ENCODE measurements around the gene ZDHHC14.

Gene ZDHHC14

GRCh38 chr6:157644043-157644810 lies 263.2 kb downstream of the ZDHHC14 start:
- DNase-seq (ENCODE audit: low read depth in 2 of 2) = no peak

DNA sequence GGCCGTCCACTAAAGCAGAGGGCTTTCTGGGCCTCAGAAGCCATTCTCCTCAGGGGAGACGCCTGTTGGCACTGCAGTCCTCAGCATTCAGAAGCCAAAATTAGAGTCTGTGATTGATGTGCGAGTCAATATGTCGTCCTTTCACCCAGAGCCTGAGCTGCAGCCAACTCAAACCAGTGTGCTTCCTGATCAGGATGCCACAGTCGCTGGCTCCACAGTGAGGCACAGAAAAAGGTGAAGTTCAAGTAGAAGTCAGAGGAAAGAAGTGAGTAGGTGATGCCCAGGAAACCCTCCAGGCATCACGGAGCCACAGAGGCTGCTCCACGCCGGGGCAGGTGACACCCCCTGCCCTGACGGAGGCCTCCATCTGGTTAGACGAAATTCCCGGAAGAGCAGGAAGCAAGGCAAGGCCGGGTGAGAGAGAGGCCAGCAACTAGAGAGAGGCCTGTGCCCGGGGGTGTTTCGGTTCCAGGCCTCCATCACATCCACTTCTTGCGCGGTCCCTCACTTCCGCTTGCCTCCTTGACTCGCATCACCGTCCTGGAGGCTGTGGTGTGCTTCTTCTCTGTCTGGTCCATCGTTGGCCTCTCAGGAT lies 264.3 kb downstream of the ZDHHC14 start:
- DNase-seq (ENCODE audit: low read depth in 2 of 2) = no peak

- DNase-seq (ENCODE audit: low read depth in 2 of 2) = no peak
Measured at GRCh38 chr6:157646012-157646411, 265.0 kb downstream of the ZDHHC14 start.

DNA sequence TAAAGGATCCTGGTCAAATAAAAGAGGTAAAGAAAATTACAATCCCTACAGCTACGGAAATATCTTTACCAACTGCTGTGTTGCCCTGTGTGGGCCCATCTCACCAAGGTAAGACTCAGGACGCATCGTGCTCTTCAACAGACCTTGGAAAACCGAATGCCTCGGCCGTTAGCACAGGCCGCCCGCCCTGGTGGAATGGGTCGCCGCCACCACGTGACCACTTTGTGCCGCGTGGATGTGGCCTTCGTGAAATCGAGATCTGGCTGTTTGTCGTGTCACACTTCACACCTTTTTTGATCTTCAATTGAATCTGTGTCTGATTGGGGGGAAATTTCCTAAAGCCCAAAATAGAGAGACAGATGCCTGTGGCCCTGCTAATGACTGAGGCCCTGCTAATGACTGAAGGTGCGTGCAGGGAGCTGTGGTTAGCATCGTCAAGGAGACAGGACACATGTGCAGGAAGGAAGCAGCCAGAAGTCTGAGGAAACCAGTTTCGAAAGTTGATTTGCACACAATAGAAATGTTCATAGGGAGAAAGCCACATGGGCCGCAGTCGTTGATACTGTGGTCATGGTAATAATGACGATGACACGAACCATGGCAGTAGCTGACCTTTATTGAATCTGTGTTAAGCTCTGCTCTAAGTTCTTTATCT lies 266.4 kb downstream of the ZDHHC14 start:
- DNase-seq (ENCODE audit: low read depth in 2 of 2) = no peak

DNA sequence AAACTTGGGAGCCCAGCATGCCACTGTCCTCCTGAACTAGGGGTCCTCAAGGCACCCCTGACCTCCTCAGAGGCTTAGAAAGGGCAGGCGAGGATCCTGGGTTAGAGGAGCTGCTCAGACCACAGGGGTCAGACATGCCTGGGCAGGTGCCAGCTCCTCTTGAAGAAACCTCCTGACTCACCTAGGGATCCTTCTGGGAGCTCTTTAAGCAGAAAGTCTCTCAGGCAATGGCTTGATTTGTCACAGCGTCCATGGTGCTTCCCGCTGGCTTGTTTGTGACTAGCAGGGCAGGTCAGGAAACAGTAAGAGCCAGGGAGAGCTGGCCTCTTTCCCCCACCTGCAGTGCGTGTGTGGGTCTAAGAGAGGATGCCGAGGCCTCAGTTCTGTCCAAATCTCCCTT lies 267.6 kb downstream of the ZDHHC14 start:
- no peak for DNase-seq (ENCODE audit: low read depth in 2 of 2)

DNA sequence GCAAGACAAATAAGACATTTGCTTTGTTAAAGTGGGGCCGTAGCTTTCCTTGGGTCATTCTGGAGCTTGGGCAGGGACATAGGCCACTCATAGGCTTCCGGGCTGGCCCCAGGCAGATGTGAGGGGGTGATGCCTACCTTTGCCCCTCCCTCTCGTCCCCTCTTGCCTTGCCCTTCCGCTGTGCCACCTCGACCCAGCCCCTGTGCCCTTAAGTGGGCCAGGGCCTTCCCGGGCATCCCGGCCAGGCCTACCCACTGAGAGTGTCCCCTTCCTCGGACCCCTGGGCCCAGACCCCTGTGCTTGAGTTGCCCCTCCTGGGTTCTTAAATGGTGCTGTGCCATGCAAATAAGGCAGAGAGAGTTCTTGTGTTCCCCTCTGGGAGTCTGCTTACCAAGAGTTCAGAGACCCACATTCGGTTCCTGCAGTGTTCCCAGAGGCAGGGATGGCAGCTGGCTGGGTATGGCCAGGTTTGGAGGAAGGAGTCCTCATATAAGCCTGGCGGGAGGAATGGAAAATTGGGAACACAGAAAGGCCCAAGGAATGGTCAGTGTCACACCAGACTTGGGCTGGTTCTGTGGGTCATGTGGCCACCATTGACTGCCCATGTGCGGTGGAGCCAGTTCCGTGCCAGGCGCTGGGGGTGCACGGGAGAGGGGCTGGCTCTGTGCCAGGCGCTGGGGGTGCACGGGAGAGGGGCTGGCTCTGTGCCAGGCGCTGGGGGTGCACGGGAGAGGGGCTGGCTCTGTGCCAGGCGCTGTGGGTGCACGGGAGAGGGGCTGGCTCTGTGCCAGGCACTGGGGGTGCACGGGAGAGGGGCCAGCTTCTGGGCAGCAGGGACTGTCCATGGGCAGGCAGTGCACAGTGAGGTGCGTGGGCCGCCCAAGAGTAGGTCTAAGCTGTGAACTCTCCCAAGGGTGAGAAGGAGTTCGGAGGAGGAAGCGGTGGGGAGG lies 268.6 kb downstream of the ZDHHC14 start:
- DNase-seq (ENCODE audit: low read depth in 2 of 2) = no peak

- DNase-seq (ENCODE audit: low read depth in 2 of 2) = no peak
Measured at GRCh38 chr6:157650261-157650640, 269.3 kb downstream of the ZDHHC14 start.

GRCh38 chr6:157650801-157651200 lies 269.8 kb downstream of the ZDHHC14 start:
- DNase-seq (ENCODE audit: low read depth in 2 of 2) = no peak

DNA sequence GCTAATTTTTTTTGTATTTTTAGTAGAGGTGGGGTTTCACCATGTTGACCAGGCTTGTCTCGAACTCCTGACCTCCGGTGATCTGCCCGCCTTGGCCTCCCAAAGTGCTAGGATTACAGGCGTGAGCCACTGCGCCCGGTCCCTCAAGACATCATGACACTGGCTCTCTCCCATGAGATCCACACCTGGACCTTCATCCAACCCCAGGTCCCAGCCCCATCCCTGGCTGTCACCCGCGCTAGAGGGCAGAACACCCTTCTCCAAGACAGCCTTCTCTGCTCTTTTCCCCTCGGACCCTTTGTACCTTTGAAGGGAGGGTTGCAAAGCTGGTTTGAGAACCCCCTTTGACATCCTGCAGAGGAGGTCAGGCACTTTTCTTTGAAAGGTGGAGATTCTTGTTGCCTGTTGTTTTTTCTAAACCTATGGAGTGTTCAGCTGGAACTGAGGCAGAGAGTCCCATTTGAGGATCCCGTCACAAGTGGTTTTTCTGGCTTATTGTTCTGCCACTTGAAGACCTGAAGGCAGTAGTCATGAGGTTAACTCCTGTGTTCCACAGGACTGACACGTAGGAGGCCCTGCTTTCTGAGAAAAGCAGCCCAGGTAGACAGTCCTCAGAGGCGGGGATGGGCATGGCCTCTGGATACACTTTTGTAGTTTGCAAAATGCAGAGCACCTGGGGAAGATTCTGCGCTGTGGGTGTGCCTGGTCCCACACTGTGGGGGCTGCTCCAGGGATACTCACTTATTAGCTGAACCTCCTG lies 270.9 kb downstream of the ZDHHC14 start:
- no peak for DNase-seq (ENCODE audit: low read depth in 2 of 2)

GRCh38 chr6:157652601-157653363 lies 271.8 kb downstream of the ZDHHC14 start:
- DNase-seq (ENCODE audit: low read depth in 2 of 2) = no peak

DNA sequence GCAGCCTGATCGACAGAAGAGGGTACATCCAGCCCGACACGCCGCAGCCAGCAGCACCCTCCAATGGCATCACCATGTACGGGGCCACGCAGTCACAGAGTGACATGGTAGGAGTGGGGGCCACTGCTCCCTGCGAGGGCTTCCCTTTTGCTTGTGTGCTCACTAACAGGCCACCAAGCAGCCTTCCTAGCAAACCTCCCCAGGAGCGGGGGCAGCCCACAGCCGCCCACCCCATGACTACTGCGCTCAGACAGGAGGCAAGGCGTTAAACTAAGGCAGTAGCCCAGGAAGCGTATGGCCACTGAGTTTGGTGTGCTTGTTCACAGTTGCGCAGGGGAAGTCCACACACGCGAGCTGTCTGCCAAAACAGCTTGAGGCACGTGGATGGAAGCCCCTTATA lies 272.5 kb downstream of the ZDHHC14 start:
- DNase-seq (ENCODE audit: low read depth in 2 of 2) = no peak

GRCh38 chr6:157655139-157655538 lies 274.1 kb downstream of the ZDHHC14 start:
- DNase-seq (ENCODE audit: low read depth in 2 of 2) = no peak

DNA sequence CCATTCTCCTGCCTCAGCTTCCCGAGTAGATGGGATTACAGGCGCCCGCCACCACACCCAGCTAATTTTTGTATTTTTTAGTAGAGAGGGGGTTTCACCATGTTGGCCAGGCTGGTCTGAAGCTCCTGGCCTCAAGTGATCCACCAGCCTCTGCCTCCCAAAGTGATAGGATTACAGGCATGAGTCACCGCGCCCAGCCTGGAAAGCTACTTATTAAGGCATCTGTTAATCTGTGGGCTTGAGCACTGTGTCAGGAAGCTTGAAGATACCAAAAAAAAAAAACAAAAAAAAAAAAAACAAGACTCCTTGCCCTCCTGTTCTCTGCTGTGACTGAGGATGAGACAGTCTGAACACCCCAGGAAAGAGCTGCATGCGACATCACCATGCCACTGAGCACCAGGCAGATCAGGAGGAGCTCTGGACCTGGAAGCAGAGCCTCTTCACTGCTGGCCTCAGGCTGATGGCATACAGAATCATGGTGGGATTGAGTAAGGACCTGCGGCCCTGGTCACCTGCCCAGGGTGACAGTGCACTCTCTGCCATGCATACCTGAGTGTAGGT lies 275.5 kb downstream of the ZDHHC14 start:
- no peak for DNase-seq (ENCODE audit: low read depth in 2 of 2)

- DNase-seq (ENCODE audit: low read depth in 2 of 2) = no peak
Measured at GRCh38 chr6:157657754-157658153, 276.8 kb downstream of the ZDHHC14 start.

- DNase-seq (ENCODE audit: low read depth in 2 of 2) = no peak
Measured at GRCh38 chr6:157658301-157658700, 277.3 kb downstream of the ZDHHC14 start.

- DNase-seq (ENCODE audit: low read depth in 2 of 2) = no peak
Measured at GRCh38 chr6:157659536-157660271, 278.7 kb downstream of the ZDHHC14 start.

DNA sequence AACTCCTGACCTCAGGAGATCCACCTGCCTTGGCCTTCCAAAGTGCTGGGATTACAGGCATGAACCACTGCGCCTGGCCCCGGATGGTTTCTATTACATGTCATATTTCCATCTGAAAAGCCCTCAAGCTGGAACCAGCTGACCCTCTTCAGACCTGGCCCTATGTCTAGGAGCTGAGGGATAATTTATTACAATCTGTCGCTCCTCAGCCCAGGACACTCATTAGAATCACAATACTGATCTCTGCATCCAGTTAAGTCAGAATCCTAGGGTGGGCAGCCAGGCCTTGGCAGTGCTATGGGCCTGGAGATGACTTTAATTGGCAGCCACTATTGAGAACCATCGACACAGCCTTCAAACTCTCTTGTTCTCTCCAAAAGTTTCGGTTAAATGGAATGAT lies 279.4 kb downstream of the ZDHHC14 start:
- no peak for DNase-seq (ENCODE audit: low read depth in 2 of 2)

GRCh38 chr6:157661652-157662051 lies 280.7 kb downstream of the ZDHHC14 start:
- no peak for DNase-seq (ENCODE audit: low read depth in 2 of 2)

GRCh38 chr6:157663261-157663660 lies 282.3 kb downstream of the ZDHHC14 start:
- DNase-seq (ENCODE audit: low read depth in 2 of 2) = no peak

All from stimulated activated CD8-positive, alpha-beta memory T cell treated with anti-CD3 and anti-CD28 coated beads, Interleukin-2, amount 100 ng/mL, for 48 hours (primary cell).